ENCODE measurements around the gene PLEKHG5. TPM values are rescaled to one million over a fixed set of nuclear protein-coding genes. Genes with fewer than 3 reads are reported as not detected.
"Not testable (repeated sequence)": the region's sequence is repeated elsewhere in the genome, so short reads cannot be mapped to it uniquely, and the experiment has no call there.

Gene PLEKHG5
- total RNA-seq, 2 donors from 2014 or later = 3.2 to 3.8 TPM

- H3K9me3 Mint-ChIP-seq = no peaks in the 10 kb centered on the region
- H3K27ac Mint-ChIP-seq = no peak overlapping the region
- H3K27me3 Mint-ChIP-seq = peaks cover 7% of the 10 kb centered on the region
- no peak overlapping the region for H3K4me3 Mint-ChIP-seq
- peaks cover 4% of the 10 kb centered on the region for H3K4me1 Mint-ChIP-seq
- ATAC-seq (replicated peaks) = no peak
- no peaks in the 10 kb centered on the region for H3K36me3 Mint-ChIP-seq (ENCODE audit: low read depth)
Observed at GRCh38 chr1:6435547-6435946, 55.9 kb downstream of the PLEKHG5 start.

- no peaks in the 10 kb centered on the region for H3K36me3 Mint-ChIP-seq (ENCODE audit: low read depth)
- ATAC-seq (replicated peaks) = no peak
- H3K9me3 Mint-ChIP-seq = no peaks in the 10 kb centered on the region
- no peak overlapping the region for H3K4me3 Mint-ChIP-seq
- peaks cover 4% of the 10 kb centered on the region for H3K4me1 Mint-ChIP-seq
- peaks cover 7% of the 10 kb centered on the region for H3K27me3 Mint-ChIP-seq
- H3K27ac Mint-ChIP-seq = no peak overlapping the region
Observed at GRCh38 chr1:6435129-6435528, 56.3 kb downstream of the PLEKHG5 start.

- Mint-ChIP-seq H3K36me3 (ENCODE audit: low read depth) (no peaks in the 10 kb centered on the region), H3K27me3 (peaks cover 4% of the 10 kb centered on the region), H3K4me1 (peaks cover 4% of the 10 kb centered on the region), H3K27ac (no peak overlapping the region), H3K4me3 (no peak overlapping the region), H3K9me3 (no peaks in the 10 kb centered on the region)
- ATAC-seq (replicated peaks) = no peak
Observed at GRCh38 chr1:6434186-6434585, 57.3 kb downstream of the PLEKHG5 start.

DNA sequence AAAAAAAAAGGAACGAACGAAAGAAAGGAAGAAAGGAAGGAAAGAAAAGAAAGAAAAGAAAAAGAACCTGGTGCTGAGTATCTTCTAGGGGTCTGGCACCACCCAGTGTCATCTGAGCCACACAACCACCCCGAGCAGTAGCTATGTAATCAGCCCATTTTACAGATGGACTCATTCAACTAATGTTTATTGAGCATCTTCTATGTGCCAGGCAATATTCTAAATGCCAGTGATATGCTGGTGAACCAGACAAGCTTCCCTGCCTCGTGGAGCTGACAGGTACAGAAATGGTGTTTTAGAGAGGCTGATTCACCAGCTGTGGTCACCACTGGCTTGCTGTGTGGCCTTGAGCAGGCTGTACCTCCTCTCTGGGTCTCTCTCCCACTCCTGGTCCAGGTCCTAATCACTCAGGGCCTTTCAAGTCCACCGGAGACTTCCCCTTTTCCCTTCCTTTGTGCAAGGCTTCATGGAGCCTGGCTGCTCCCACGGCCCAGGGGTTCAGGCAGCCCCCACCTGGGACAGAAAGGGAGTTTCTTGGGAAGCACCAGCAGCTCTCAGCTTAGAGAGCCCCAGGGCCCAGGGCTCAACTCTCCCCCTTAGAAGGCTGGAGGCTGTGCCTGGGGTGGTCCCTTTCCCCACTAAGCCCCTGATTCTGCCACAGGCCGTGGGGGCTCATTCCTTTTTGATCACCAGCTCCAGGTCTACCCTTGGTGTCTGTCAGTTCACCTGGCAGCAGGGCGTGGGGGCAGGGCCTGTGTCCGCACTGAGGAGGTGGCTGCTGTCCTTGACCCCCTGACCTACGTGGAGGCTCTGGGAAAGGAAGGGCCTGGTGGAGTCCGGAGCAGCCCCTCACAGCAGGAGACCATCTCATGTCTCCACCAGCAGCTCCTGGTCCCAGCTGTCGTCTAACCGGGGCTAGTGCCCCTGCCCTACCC is 59.6 kb downstream of the PLEKHG5 start:
- H3K9me3 Mint-ChIP-seq; H3K27me3 Mint-ChIP-seq; H3K36me3 Mint-ChIP-seq (ENCODE audit: low read depth); H3K27ac Mint-ChIP-seq; H3K4me3 Mint-ChIP-seq; H3K4me1 Mint-ChIP-seq: not testable (repeated sequence)
- peak; percentile 42 for ATAC-seq (replicated peaks)

DNA sequence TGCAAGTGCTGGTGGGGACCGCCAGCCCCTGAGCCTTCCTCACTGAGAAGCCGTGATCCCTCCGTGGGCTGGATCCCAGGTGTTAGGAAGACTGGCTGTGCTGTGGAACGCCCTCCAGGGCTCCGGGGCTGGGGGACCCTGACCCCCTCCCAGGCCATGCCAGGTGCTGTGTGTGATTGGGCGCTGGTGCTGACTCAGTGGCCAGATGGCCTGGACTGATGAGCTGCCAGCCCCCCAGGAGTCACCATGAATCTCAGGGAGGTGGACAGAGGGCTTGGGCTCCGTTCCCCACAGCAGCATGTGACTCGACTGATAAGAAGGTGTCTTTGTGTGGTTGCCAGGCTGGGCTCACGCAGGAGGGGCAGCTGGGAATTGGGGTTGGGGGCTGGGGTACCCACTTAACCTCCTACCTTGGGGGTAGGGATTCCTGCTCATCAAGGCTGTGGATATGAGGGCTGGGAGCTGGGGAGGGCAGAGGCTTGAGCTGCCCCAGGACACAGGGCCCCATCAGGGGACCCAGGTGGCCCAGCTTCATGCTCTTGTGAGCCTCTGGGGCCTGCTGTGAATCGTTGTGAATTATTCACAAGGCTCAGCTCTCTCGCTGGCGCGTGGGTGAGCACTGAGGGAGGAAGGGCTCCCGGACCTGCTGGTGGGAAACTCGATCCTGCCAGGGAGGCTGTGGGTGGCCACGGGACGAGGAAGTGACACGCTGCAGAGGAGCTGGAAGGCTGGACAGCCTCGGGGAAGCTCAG is 61.6 kb downstream of the PLEKHG5 start:
- not testable (repeated sequence) for H3K36me3 Mint-ChIP-seq (ENCODE audit: low read depth); H3K27ac Mint-ChIP-seq; H3K4me3 Mint-ChIP-seq; H3K27me3 Mint-ChIP-seq; H3K4me1 Mint-ChIP-seq; H3K9me3 Mint-ChIP-seq; ATAC-seq (replicated peaks)

DNA sequence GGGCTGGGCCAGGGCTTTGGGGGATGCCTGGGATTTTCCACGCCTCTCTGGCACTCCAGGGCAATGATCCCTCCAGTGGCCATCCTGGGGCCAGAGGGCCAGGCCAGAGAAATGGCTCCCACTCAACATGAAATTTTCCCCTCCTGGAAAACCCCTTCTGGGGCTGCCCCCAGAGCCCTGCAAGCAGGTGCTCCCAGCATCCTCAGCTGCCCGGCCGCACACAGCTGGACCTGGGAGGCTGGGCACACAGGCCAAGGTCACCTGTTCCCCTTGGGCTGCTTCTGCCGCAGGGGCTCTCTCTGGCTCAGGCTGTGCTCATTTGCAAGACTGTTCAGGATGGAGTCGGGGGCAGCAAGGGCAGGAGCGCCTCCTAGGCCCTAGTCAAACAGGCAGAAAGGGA is 63.0 kb downstream of the PLEKHG5 start:
- not testable (repeated sequence) for H3K27ac Mint-ChIP-seq; ATAC-seq (replicated peaks); H3K9me3 Mint-ChIP-seq; H3K27me3 Mint-ChIP-seq; H3K4me3 Mint-ChIP-seq; H3K4me1 Mint-ChIP-seq; H3K36me3 Mint-ChIP-seq (ENCODE audit: low read depth)

DNA sequence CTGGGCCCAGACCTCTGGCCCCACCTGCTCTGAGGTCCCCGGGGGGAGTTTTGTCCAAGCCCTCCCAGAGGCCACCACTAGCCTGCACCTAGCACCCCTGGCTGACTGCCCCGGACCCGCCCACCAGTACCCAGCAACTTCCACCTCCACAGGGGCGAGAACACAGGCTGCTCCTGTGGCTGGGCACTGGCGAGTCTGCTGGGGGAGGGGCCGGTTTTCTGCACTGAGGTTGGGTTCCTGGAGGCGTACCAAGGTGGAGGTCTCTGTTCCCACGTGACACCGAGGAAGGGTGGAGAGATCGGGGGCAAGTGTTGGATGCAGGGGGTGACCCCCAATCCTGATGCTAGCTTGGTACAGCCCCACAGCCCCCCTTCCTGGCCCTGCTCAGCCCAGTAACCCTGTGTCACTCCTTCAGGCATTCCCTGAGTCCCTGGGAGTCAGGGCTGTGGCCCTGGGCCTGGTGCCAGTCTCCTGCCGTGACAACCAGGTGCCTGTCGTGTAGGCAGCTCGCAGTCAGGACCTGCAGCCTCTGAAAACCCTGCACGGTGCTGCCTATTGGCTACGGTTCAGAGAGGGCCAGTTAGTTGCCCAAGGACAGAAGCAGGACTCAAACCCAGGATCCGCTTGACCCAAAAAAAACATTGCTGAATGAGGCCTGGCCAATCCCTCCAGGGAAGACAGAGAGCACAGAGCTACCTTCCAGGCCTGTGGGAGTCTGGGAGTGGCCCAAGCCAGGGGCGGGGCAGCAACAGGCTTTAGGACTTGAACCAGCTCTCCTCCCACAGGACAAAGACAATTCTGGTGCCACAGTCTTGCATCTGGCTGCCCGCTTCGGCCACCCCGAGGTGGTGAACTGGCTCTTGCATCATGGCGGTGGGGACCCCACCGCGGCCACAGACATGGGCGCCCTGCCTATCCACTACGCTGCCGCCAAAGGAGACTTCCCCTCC is 63.8 kb downstream of the PLEKHG5 start:
- Mint-ChIP-seq H3K4me1 (peaks cover 5% of the 10 kb centered on the region), H3K4me3 (no peak overlapping the region), H3K27me3 (peaks cover 3% of the 10 kb centered on the region), H3K27ac (no peak overlapping the region), H3K9me3 (no peaks in the 10 kb centered on the region), H3K36me3 (ENCODE audit: low read depth) (no peaks in the 10 kb centered on the region)
- ATAC-seq (replicated peaks) = no peak

- H3K4me3 Mint-ChIP-seq = no peak overlapping the region
- no peaks in the 10 kb centered on the region for H3K9me3 Mint-ChIP-seq
- H3K36me3 Mint-ChIP-seq (ENCODE audit: low read depth) = no peaks in the 10 kb centered on the region
- peaks cover 3% of the 10 kb centered on the region for H3K27me3 Mint-ChIP-seq
- no peak for ATAC-seq (replicated peaks)
- no peak overlapping the region for H3K27ac Mint-ChIP-seq
- peaks cover 5% of the 10 kb centered on the region for H3K4me1 Mint-ChIP-seq
Observed at GRCh38 chr1:6426972-6427350, 64.5 kb downstream of the PLEKHG5 start.

DNA sequence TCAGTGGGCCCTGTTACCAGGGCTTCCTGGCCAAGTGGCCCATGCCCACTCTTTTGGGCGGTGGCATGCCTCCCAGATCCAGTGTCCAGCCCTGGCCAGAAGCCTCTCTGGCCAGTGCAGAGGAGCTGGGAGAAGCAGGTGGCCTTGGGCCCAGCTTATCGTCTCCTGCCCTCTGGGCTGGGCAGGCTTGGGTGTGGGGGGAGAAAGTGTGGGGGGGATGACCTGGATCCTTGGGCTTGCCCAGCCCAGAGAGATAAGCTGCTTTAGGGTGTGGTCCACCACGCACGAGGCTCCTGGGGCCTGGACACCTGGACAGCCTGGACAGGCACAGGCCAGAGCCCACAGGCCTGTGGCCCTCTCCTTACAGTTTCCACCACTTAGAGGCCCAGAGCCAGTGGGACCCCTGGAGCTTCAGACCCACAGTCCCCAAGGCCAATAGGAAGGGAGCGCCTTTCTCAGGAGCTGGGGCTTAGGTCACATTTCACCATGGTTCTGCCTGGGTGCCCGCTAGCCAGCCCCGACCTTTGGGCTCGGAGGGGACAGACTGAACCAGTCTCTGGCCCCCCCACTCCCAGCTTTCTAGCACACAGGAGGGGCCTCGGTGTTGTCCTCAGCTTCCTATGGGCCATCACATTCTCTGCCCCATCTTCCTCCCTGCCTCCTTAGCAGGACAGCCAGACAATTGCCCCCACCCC is 65.0 kb downstream of the PLEKHG5 start:
- no peak overlapping the region for H3K4me3 Mint-ChIP-seq
- no peaks in the 10 kb centered on the region for H3K9me3 Mint-ChIP-seq
- no peak overlapping the region for H3K27ac Mint-ChIP-seq
- peaks cover 7% of the 10 kb centered on the region for H3K27me3 Mint-ChIP-seq
- H3K36me3 Mint-ChIP-seq (ENCODE audit: low read depth) = no peaks in the 10 kb centered on the region
- no peak for ATAC-seq (replicated peaks)
- H3K4me1 Mint-ChIP-seq = peaks cover 5% of the 10 kb centered on the region

- ATAC-seq (replicated peaks) = no peak
- Mint-ChIP-seq H3K36me3 (ENCODE audit: low read depth) (no peaks in the 10 kb centered on the region), H3K27ac (no peak overlapping the region), H3K4me3 (no peak overlapping the region), H3K27me3 (peaks cover 8% of the 10 kb centered on the region), H3K4me1 (peaks cover 5% of the 10 kb centered on the region), H3K9me3 (no peaks in the 10 kb centered on the region)
Observed at GRCh38 chr1:6425658-6426057, 65.8 kb downstream of the PLEKHG5 start.

- H3K4me3 Mint-ChIP-seq = peak within 1 kb of the TSS; percentile 64
- peaks cover 8% of the 10 kb centered on the region for H3K27me3 Mint-ChIP-seq
- H3K36me3 Mint-ChIP-seq (ENCODE audit: low read depth) = no peaks in the 10 kb centered on the region
- H3K4me1 Mint-ChIP-seq = peaks cover 5% of the 10 kb centered on the region
- H3K9me3 Mint-ChIP-seq = no peaks in the 10 kb centered on the region
- peak; percentile 37 for ATAC-seq (replicated peaks)
- H3K27ac Mint-ChIP-seq = no peak within 1 kb of the TSS
Observed at GRCh38 chr1:6424619-6425593, 66.6 kb downstream of the PLEKHG5 start, which contains the start of gene ESPN. ESPN (plus strand) TSS chr1:6424776; CDS start chr1:6424956, 180 bp downstream.

- Mint-ChIP-seq H3K4me3 (peak overlapping the region; percentile 64), H3K27ac (no peak overlapping the region), H3K36me3 (ENCODE audit: low read depth) (no peaks in the 10 kb centered on the region), H3K9me3 (no peaks in the 10 kb centered on the region), H3K4me1 (peaks cover 5% of the 10 kb centered on the region), H3K27me3 (peaks cover 8% of the 10 kb centered on the region)
- ATAC-seq (replicated peaks) = no peak
Observed at GRCh38 chr1:6424000-6424565, 67.4 kb downstream of the PLEKHG5 start.

Data from activated T-helper 17 cell treated with anti-CD3 and anti-CD28 coated beads, Interleukin-2, amount 50 U/mL, for 72 hours (primary cell).